GM18951 (cell line): Measurements from ENCODE around the gene OR1M1.
"Not testable (repeated sequence)": the region's sequence is repeated elsewhere in the genome, so short reads cannot be mapped to it uniquely, and the experiment has no call there.

Experiments
- POLR2A ChIP-seq: IDR thresholded peaks from 4 replicates; pipeline ENCODE4 v1.6.1; 2011; ENCODE audit warnings: mild to moderate bottlenecking; ENCODE audit not compliant: insufficient read length, insufficient read depth; ENCODE audit errors: extremely low read depth
- in situ Hi-C: fragments of 300-500 bp; cut with MboI; formaldehyde crosslinking; loops from one replicate; pipeline ENCODE4 v1.12.0; 2022; ENCODE audit warnings: low sequenced_read_pairs, mixed read lengths, inconsistent platforms; ENCODE audit not compliant: unreplicated experiment

The OR1M1 gene

DNA sequence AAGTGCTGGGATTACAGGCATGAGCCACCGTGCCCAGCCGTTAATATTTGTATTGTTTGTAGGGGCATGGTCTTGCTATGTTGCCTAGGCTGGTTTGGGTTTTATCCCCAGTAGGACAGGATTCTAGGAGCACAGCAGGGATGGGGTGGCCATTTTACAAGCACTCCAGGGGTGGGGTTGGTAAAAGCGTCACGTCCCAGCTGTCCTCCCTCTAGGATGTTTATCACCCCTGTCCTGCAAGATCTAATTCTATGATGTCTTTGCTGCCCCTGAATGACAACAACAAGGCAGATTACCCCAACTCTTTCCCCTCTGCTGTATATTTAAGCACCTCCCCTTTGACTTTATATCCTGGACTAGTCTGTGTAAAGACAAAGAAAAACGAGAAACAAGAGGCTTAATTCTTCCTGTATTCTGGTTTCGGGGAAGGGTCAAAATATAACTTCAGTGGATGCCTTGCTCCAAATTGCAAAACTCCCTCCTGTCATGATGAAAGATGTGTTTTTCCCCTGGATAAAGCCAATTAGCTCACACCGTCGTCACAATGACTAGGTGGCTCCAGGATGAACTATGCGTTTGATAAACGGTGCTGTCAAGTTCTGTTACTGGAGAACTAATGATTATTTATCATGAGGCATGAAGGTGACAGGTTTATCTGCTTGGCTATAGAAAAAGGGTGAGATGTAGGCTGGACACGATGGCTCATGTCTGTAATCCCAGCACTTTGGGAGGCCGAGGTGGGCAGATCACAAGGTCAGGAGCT is 27.8 kb upstream of the OR1M1 start:
- TF ChIP-seq POLR2A: no peak
- in situ Hi-C loops: no loop called here

- in situ Hi-C loops: no loop called here
- TF ChIP-seq POLR2A: no peak
Measured at GRCh38 chr19:9060564-9061340, 26.1 kb upstream of the OR1M1 start.

DNA sequence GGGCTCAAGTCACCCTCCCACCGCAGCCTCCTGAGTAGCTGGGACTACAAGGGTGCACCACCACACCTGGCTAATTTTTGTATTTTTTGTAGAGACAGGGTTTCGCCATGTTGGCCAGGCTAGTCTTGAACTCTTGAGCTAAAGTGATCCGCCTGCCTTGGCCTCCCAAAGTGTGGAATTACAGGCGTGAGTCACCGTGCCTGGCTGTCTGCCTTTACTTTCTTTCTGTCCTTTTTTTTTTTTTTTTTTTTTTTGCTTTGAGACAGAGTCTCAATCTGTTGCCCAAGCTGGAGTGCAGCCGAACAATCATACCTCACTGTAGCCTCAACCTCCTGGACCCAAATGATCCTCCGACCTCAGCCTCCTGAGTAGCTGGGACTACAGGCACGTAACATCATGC is 25.0 kb upstream of the OR1M1 start:
- TF ChIP-seq POLR2A: no peak
- in situ Hi-C loops: no loop called here

GRCh38 chr19:9065457-9066014 is 21.3 kb upstream of the OR1M1 start:
- in situ Hi-C loops: no loop called here
- TF ChIP-seq POLR2A: no peak

DNA sequence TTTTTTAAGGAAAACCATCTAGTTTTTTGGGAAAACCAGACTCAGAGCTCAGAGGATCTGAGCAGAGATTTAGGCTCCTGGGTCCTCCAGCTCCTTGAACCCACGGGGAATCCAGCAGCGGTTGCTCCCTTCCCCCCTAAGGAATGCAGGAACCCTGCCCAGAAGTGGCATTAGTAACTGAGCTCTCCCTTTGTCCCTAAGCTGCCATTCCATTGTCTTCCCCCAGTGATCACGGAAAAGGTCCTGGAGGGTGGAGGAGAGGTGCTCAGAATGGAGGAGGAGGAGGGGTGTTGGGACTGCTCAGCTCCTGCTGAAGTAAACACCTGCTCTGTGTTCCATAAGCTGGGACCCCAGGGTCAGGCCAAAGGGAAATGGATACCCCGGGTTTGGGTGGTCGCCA is 16.8 kb upstream of the OR1M1 start:
- TF ChIP-seq POLR2A: no peak
- in situ Hi-C loops: no loop called here

- in situ Hi-C loops: not testable (repeated sequence)
Measured at GRCh38 chr19:9071720-9072119, 15.1 kb upstream of the OR1M1 start.

DNA sequence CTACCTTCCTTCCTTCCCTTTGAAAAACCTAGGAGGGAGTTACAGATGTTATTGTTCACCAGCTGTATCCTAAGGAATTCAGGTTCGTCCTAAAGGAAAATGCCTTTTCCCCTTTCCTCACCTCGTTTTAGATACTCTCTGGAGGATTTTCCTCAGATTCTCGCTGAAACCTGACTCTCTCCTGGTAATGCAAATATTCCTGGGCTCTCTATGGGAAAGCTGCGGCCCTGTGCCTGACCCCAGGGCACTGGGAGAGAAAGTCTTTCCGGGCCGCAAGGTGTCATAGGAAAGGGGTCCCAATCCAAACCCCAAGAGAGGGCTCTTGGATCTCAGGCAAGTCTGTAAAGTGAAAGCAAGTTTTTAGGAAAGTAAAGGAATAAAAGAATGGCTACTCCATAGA is 13.1 kb upstream of the OR1M1 start:
- TF ChIP-seq POLR2A: no peak
- in situ Hi-C loops: no loop called here

DNA sequence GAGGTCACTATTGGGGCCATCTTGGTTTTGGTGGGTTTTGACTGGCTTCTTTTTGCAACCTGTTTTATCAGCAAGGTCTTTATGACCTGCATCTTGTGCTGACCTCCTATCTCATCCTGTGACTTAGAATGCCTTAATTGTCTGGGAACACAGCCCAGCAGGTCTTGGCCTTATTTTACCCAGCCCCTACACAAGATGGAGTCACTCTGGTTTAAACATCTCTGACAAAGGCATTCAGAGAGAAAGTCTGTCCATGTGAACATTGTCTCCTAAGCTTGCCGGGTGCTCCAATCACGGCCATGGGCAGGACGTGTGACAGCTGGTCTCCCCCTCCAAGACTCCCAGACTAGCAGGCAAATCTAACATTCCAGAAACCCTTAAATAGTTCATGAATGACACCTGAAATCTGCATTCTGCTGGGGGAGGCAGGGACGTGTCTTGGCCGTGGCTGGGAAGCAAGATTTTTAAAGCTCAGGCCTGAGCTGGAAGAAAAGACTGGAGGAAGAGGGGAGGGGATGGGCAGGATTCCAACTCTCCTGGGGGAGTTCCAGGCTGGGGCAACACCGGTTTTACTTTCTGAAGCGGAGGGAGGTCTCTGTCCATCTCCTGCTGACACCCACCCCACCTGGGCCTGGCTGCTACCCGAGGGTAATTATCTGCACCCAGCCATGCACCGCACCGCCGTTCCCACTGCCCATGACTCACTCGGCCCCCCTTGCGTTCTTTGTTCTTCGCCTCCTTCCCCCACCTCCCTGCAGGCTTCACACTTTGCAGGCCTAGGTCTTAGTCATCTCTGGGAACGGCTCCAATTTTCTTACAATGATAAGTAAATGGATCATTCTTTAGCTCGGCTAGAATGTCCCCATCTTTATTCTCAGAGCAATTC is 11.6 kb upstream of the OR1M1 start:
- in situ Hi-C loops: no loop called here
- no peak for TF ChIP-seq POLR2A

GRCh38 chr19:9076901-9077300 is 10.0 kb upstream of the OR1M1 start:
- in situ Hi-C loops: no loop called here
- no peak for TF ChIP-seq POLR2A

DNA sequence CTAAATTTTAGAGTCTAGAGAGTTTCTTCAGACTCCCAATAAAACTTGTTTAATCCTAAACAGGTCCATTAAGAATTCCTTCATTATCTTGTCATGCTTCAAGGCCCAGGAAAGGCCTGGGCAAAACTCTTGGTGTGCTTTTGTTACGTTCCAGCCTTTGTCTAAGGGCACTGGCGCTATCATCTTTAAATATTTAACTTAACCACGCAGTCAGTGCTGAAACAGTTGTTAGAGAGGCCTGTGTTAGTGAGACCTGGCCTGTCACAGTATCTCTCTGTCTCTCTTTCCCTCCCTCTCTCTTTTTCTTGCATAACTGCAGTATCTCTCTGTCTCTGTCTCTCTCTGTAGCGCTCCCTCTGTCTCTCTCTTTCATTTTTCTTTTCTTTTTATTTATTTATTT is 8.2 kb upstream of the OR1M1 start:
- no peak for TF ChIP-seq POLR2A
- in situ Hi-C loops: no loop called here

GRCh38 chr19:9107375-9107774 is 20.5 kb downstream of the OR1M1 start, which contains the start of gene OR7G2:
OR7G2 (minus strand) TSS chr19:9107475; CDS start chr19:9103243, 4,232 bp downstream.
- in situ Hi-C loops: no loop called here
- TF ChIP-seq POLR2A: no peak

DNA sequence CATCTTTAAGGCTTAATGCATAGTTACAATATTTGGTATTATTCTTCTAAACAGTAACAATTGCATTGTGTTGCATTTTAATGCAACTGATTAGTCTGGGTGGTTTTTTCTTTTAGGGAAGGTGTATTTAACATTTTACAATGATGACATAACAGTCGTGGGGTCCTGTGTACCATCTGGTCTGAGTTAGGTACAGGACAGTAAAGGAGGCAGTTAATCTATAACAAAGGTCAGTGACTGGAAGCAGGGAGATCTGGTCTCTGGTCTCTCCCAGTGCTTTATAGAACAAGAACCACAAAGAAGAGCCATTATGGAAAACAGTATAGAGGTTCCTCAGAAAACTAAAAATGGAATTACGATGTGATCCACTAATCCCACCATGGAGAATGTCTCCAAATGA is 23.1 kb downstream of the OR1M1 start:
- in situ Hi-C loops: no loop called here
- TF ChIP-seq POLR2A: no peak

DNA sequence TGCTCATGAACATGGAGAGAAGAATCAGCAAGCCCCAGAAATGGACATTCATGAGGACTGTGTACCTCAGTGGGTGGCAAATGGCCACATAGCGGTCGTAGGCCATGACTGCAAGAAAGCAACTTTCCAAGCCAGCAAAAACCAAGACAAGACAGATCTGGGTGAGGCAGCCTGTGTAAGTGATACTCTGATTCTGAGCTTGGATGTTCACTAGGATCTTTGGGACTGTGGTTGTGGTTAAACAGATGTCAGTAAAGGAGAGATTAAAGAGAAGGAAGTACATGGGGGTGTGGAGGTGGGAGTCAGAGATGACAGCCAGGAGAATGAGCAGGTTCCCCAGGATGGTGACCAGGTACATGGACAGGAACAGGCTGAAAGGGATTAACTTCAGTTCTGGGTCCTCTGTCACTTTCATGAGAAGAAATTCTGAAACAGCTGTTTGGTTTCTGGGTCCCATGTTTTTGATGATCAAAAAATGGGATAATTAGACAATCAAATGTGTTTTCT is 28.5 kb downstream of the OR1M1 start, which contains the start of gene OR7G1:
OR7G1 (minus strand) TSS at position 457 of the 507 bp plus-strand sequence; CDS start at position 457, 0 bp downstream.
- no peak for TF ChIP-seq POLR2A
- in situ Hi-C loops: no loop called here

- no peak for TF ChIP-seq POLR2A
- in situ Hi-C loops: no loop called here
Measured at GRCh38 chr19:9116547-9116946, 29.7 kb downstream of the OR1M1 start.
